GM21737 (cell line): ENCODE data around the gene UBE3B.

Source experiments
- ATAC-seq: cut with Tn5 transposase; IDR thresholded peaks from one replicate; pipeline ENCODE4 v1.9.1; 2021; ENCODE audit warnings: mild to moderate bottlenecking, moderate library complexity; ENCODE audit not compliant: unreplicated experiment

UBE3B gene

DNA sequence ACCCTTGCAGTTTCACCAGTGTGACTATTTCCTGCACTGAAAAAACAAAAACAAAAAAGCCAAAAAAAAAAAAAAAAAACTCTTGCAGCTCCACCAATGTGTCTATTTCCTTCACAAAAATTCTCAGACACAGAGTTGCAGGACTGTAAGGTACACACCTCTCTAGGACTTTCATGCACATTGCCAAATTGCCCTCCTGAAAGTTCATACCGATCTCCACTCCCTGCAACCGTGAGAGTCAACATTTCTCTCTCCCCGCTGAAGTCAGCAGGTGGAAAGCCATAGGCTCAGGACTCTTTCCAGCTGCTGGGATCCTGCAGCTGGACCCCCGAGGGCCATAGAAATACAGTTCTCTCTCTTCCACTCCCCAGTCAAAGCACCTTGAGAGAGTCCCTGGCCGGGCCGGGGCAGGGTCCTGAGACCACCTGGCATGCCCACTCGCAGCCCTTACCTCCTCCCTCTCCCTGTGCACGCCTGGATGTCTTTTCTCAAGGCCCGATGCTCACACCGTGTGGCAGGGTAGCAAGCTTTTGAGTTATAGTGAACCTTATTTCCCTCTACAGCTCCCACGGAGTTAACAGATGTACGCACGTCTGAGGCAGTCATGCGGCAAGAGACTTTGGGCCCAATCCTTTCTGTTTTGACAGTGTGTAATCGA, 72.3 kb downstream of the UBE3B start:
- no peak for ATAC-seq

DNA sequence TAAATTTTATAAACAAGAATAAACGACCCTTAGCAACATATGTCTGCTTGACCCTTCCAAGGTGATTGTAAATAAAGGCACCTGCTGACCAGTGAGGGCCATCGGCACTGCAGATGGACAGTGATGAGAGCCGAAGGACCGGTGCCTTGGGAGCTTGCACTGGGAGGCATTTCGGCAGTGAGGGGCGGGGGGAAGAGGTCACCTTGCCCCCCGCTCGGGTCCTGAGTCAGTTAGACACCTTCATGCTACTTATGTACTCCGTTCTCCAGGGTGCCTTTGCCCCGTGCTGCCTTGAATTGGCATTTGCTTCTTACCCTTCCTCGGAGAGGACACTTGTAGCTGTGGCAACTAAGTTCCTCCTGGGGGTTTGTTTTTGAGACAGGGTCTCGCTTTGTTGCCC, 72.8 kb downstream of the UBE3B start:
- ATAC-seq: no peak

DNA sequence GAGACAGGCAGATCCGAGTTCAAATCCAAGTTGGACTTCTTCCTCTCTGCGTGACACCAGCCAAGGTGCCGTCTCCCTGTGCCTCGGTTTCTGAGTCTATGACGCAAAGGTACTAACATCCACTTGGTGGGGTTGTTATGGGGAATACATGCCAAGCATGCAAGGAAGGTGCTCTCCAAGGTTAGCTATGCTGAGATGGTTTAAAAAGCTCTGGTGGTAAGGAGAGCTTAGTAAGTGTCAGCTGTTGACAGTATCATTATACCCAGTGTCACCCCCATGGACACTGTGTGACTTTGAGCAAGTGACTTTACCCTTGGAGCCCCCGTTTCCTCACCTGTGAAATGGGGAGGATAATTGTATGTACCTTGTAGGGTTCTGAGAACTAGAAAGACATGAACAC, 73.7 kb downstream of the UBE3B start:
- ATAC-seq: no peak

DNA sequence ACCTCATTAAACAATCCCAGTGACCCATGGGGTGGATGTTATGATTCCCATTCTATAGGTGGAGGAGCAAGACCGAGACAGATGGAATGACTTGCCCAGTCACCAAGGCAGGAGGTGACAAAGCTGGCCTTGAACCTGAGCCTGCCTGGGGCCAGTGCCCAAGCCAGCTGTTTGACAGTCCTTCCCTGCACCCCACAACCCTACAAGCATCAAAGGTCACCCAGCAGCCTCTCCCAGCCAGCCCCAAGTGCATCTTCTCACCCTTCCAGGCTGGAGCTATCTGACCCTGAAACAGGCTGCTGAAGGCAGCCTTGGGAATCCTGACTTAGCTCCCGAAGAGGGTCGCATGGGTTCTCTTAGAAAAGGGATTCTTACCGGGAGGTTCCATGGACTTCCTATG, 75.5 kb downstream of the UBE3B start:
- no peak for ATAC-seq

DNA sequence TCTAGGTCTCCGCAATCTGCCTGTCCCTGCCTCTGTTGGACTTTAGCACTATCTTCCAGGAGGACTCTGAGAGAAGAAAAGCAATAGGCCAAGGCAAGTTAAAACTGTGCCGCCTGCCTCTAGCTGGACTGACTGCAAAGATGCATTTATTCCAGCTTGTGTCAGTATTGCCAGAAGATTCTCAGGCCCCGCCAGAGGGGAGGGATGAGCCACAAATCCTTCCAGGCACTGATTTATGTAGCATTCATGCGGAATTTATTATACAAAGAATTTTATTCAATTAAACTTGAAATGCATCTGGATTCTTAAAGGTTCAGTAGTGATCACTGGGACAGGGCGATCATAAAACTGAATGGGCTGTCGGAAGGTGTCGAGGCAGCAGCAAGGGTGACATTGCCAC, 76.0 kb downstream of the UBE3B start:
- ATAC-seq: no peak

DNA sequence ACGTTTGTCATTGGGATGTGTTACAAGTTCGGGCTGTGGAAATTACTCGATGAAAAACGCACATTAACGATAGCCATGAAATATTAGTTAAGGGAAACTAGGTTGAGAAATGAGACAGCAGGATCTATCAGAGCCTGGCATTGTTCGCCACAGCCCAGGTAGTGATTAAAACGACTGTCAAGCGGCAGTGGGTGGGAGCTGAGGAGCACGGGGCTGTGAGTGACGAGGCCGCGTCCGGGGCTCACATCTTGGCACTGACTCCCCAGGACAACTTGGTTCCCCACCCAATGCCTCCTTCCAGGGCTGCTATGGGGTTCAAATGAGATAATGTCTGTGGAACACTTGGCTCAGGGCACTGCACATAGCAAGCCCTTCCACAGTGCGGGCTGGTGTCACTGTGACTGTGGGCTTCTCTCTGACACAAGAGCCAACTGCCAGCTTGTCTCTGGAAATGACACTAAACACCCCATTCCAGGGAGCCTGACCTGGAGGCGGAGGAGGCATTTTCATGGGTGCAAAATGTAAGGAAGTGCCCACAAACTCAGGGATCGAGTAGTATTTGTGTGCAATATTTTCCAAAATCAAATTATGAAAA, 76.6 kb downstream of the UBE3B start:
- no peak for ATAC-seq

DNA sequence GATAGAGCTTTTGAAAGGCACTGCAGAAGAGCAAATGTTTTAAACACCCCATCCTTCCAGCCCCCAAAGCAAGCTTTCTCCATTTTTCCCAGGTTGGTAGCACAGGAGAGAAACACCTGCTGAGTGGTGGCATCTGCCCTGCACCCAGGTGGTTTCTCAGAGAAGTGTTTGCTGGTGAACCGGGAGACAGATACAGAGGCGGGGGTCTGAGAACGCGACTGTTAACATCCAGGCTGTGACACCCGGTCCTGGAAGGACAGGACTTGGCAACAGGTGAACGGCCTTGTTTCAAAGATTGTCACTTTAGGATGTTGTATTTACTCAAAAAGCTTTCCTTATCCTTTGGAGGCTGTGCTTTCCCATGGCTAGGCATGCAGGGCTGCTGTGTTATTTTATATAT, 77.3 kb downstream of the UBE3B start:
- no peak for ATAC-seq

DNA sequence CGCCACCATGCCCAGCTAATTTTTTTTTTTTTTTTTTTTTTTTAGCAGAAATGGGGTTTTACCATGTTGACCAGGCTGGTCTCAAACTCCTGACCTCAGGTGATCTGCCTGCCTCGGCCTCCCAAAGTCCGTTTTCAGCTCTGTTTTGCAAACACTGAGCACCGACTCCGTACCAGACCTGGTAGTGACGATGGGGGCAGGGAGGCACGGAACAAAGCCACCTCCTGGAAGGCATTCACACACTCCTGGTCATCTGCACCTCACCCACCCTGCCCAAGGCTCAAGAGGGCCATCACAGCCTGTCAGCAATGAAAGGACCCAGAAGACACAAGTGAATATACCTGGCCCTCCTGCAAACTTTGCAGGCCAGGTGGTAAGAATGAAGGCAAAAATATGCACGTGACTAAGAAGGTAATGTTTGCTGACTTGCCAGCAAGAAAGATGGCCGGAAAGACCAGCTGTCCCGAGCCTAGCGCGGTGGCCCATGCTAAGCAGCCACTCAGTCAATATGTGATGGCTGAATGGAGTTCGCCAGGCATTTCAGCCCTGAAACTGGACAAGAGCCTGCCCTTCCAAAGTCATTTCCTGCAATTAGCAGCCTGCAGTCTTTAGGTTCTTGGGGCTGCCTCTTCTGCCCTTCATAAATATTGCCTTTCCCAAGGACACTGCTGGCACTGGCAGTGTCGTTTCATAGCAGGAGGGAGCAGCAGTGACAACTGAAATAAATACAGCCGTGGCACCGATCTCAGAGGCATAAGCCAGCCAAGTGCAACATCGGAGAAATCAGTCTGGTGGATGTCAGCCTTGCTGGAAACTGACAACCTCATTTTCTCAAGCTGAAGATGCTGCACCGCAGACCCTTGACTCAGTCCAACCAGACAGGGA, 78.2 kb downstream of the UBE3B start:
- ATAC-seq: no peak

DNA sequence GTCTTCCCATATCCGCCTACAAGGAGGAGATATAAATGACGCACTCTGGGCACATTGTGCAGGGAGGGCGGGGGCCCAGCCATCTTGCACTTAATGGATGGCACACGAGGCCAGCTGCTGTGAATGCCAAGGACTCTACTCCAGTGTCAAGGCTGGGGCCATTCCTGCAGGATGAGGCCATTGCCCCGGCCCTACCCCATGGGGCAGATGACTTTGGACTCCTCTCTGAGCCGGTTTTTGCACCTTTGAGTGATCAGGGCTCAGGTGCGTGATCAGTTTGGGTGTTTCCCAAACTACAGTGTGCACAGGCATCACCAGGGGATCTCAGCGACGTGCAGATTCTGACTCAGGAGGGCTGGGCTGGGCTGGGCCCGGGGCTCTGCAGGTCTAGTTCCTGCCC, 79.8 kb downstream of the UBE3B start:
- ATAC-seq: no peak

DNA sequence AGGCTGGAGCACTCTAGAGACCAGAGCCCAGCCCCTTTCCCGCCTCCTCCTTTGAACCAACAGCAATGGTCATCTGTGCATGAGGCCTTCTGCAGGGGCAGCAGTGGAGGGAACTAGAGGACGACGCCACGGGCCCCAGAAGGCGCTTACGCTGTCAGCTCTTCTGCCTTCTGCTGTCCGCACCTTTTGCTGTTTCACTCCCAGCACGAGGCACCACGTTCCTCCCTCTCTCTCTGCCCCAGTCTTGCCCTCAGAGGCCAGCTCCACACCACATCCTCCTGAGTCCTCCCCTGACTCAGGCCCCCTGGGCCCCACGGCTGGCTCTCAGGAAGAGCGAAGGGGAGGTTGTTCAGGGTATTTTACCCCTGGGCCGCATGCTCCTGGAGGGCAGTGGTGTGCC, 80.4 kb downstream of the UBE3B start:
- no peak for ATAC-seq

DNA sequence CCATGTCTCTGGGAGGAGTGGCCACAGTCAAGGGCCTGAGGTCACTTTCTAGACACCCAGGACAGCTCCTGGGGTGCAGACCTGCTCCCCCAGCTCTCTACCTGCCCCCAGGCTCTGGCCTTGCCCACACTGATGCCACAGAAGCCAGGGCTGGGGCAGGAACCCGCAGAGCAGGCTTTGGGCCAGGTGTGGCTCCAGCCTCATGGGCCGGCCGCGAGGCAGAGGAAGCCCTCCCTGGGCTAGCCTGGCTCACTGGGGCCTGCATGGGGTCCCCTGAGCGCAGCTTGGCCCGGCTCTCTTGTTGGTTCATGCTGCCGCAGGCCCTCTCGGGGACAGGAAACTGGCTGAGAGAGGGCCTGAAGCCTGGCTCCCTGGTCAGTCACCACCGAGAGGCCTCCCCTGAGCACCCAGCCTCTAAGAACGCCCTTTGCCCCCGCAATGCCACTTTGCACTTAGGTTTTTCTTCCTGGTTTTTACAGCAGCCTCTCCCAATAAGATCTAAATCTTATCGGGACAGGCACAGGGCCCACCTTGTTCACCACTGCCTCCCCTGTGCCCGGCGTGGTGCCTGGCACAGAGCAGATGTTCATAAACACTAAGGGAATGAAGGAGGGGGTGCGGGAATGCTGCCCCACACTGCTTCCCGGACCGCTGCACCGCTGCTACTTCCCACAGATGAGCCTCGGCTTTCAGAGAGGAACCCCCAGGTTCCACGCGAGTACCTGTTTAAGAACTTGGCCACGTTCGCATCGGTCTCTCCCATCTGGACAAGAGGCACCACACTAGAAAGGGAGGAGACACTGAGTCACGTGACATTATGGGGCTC, 81.2 kb downstream of the UBE3B start:
- ATAC-seq: no peak

DNA sequence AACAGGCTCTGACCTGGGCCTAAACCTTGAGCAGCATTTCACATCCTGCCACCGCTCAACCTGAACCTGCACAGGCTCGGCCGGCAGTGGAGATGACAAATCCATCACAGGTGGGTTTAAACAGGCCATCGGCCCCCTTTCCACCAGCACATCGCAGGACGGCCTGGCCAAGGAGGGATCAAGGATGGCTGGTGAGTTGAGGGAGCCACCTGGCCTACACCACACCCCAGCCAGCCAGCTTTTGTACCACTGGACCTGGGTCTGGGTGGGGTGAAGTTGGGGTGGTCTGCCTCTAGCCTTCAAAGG, 81.7 kb downstream of the UBE3B start:
- ATAC-seq: no peak

DNA sequence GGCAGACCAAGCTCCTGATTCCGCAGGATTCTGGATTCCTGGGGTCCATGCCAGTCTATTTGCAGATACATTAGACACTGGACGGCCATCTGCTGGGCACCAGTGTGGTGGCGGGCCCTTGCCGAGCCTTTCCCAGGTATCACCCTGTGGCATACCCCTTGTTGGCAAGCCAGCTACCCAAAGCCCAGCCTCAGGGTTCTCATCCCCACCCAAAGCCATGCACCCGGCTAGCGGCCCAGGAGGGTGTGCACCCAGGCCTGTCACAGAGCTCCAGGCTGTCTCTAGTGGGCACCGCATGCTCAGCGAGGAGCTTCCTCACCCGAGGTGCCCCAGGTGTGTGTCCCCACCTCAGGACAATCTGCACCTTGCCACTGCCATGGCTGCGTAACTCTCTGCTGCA, 82.2 kb downstream of the UBE3B start:
- ATAC-seq: no peak

DNA sequence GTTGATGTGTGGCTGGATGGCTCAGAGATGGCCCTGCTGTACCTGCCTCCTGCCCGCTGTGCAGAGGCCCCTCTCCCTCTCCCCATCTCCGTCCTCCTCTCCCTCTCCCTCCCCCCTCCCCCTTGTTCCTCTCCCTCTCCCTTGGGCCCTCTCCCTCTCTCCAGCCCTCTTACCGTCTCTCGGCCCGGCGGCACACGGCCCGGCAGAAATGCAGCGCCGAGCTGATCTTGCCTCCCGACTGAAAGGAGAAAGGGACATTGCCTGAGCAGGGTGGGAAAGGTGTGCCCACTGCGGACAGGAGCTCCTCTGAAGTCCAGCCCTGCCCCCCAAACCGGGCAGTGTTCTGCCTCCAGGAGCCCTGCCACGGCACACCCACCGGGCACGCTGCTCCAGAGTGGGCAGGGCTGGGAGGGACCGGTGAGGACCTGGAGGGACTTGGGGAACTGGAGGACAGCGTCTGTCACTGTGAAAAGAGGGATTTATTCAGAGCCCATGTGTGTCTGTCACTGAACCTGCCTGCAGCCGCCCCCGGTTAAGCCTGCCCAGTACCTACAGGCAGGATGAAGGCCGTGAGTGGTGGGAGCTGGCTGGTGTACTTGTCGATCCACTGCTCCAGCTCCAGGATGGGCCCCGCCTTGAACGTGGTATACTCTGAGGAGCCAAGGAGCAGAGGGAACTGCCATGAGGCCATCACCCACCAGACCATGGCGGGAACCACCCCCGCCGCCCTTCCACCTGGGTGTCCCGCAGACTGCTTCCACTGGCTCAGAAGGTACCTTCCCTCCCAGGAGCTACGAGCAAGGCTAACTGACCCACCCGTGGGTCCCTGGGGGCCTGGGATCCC, 83.7 kb downstream of the UBE3B start:
- no peak for ATAC-seq

DNA sequence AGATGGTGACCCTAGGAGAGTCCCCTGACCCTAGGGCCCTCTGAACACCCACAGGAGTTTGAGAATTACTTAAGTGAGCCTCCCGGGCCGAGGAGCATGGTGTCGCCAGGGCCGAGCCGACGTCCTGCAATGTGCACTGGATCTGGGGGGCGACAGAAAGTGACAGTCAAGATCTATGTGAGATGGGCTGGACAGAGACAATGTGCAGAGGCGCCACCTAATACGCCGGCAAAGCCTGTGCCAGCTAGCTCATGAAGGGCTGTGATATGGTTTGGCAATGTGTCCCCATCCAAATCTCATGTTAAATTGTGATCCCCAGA, 84.2 kb downstream of the UBE3B start:
- ATAC-seq: no peak

DNA sequence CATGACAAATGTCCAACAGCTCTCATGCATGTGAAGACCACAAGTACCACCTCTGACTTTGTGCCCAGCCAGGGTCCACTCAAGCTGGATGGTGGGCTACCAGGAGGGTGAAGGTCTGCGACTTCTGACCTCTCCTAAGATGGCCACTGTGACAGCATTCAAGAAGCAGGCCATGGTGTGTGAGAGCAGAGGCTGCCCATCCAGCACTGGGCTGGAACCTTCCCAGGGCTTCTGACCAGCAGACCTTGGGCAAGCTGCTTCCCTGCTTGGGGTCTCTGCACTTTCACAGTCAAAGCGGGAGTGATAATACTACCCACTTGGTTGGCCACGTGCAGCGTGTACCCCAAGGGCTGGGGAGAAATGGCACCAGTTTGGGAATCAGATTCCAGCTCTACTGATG, 85.4 kb downstream of the UBE3B start:
- no peak for ATAC-seq

DNA sequence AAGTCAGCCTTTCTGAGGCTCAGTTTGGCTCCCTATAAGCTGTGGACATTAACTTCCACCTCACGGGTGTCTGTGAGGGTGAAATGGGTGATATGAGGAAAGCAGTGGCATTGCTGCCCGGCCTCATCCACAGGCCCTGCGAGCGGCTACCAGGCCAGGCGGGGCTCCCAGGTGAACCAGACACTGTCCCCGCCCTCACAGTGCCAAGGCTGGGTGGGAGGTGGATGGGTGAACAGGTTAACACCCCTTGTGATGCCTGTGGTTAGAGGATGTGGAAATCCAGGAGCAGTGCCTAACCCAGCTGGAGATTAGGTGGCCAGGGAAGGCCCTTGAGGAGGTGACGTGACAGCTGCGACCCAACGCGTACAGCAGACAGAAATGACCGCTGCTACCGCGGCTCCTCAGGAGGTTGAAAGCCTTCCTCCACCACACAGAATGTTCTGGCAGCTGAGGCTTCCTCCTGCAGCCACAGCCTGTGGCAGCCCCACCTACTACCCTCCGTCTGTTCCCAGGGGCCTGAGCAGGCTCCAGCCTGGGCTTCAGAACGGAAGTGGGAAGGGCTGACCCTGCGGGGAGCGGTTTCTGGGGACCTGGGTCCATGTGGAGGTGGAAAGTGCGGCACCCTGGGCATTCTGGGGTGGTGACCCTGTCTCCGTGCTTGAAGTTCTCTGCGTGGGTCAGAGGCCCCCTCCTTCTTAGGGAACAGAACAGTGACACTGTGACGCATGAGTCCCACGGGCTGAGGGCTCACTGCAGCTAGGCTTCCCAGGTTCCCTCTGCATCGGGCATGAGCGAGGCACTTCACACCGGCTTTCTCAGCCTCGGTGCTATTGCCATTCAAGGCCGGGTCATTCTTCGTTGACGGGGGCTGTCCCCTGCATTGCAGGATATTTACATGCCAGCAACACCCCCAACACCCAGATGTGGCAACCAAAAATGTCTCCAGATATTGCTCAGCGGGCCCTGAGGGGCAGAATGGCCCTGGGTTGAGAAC, 86.2 kb downstream of the UBE3B start:
- ATAC-seq: no peak

DNA sequence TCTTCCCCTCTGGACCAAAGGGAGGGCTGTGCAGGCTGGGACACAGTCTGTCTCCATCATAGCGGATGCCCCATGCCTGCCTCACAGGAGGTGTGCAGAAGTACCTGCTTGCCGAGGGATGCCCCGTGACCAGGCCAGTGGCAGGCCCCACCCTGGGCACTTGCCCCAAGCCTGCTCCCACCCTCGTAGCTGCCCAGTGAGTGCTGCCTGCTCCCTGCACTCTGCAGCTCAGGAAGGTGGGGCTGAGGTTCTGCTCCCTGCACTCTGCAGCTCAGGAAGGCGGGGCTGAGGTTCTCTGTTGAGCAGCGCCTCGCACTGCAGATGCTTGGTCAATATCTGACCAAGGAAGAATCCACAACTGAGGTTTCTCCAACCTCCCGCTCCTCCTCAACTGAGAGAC, 89.0 kb downstream of the UBE3B start:
- no peak for ATAC-seq

DNA sequence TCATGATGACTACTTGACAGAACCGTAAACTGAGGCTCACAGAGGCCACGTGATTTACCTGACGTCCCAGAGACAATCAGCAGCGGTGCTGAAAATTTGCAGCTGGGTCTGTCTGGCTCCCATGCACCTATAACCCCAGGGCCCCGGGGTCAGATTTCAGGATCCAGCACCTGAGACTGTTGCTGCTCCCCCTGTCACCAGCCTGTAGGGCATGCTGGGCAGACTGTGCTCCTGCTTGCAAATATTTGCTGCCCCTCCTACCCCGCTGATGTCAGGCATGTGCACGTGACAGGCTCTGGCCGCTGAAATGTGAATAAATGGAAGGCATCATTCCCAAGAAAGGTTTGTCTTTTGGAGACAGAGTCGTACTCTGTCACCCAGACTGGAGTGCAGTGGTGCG, 89.9 kb downstream of the UBE3B start:
- ATAC-seq: no peak

DNA sequence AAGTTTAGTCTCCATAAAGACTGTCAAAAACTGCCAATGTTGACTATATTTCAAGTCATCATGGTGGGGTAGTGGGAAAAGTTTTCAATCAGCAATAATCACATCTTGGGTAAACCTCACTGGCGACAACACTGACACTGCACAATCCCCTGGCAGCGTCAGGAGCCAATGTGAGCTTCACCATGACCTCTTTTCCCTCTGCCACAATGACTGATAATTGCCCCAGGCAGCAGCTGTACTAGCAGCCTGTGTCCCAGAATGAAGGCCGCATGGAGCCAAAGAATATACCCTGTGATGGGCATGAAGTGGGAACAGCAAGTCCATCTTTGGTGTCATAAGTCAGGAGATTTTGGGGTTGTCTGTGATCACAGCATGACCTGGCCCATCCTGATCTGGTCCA, 90.5 kb downstream of the UBE3B start:
- ATAC-seq: no peak
